GM12878 (cell line): Measurements from ENCODE around the gene DUSP22. TPM values are rescaled to one million over a fixed set of nuclear protein-coding genes. Genes with fewer than 3 reads are reported as not detected.

ENCODE experiments used
- ATAC-seq: fragments of 200-7000 bp; cut with Tn5 transposase; 3 replicates; pipeline ENCODE4 v1.9.1; 2020; ENCODE audit warnings: mild to moderate bottlenecking, moderate library complexity
- BruUV-seq: library from RNA; stranded (reverse); fragments of 400-500 nt; replicated peaks from 2 replicates; lab custom pipeline; 2021; lab: Mats Ljungman, UMichigan
- CTCF ChIA-PET: fragments of 300-600 bp; sonication (Branson Sonifier 250); formaldehyde crosslinking; extraction: SDS; loops from one replicate; lab custom pipeline; 2021; ENCODE audit warnings: inconsistent platforms; lab: Yijun Ruan, JAX
- POLR2A ChIA-PET: fragments of 350-600 bp; formaldehyde crosslinking; extraction: SDS; loops from one replicate; lab custom pipeline; 2021; ENCODE audit warnings: inconsistent platforms; lab: Charles Lee
- RAD21 ChIA-PET: fragments of 300-600 bp; sonication (Branson Sonifier 250); formaldehyde crosslinking; loops from one replicate; lab custom pipeline; 2023; ENCODE audit warnings: antibody characterized with exemption; ENCODE audit not compliant: unreplicated experiment; lab: Charles Lee
- SMC1A ChIA-PET: fragments of 300-600 bp; sonication (Branson Sonifier 250); formaldehyde crosslinking; loops from one replicate; lab custom pipeline; 2023; ENCODE audit not compliant: unreplicated experiment, uncharacterized antibody; lab: Charles Lee
- DNase-seq: peaks from one replicate; pipeline ENCODE4 v3.0.0-alpha.2; 2011; ENCODE audit warnings: low read depth, low spot score
- FAIRE-seq: peaks from 3 replicates; lab custom pipeline; 2011; peaks lifted over from hg19 to GRCh38; lab: Jason Lieb, UNC
- H2AFZ ChIP-seq: 2 replicates; pipeline ENCODE4 v1.6.0; 2011; ENCODE audit warnings: low read depth, low read length, control low read depth; ENCODE audit not compliant: control insufficient read depth
- H3K27ac ChIP-seq: 2 replicates; pipeline ENCODE4 v1.5.1; 2011; ENCODE audit warnings: control low read depth; ENCODE audit not compliant: control insufficient read depth, insufficient read depth
- H3K27me3 ChIP-seq, 2 experiments: replicated peaks in 1 of 2; 2 replicates each; pipeline versions ENCODE4 v1.6.0 to v1.6.1; 2011; ENCODE audit warnings: low read length in 1 of 2; ENCODE audit not compliant: control insufficient read depth in 2 of 2, insufficient read depth in 2 of 2
- H3K36me3 ChIP-seq, 2 experiments: 2 replicates each; pipeline ENCODE4 v1.5.1; 2011; ENCODE audit warnings: low read length in 1 of 2; ENCODE audit not compliant: control insufficient read depth in 2 of 2, insufficient read depth in 2 of 2
- H3K4me1 ChIP-seq: 2 replicates; pipeline ENCODE4 v1.6.1; 2011; ENCODE audit warnings: mild to moderate bottlenecking, low read length, moderate library complexity, mixed read lengths; ENCODE audit not compliant: control insufficient read depth, insufficient read depth
- H3K4me2 ChIP-seq: 2 replicates; pipeline ENCODE4 v1.6.0; 2011; ENCODE audit warnings: control low read depth; ENCODE audit not compliant: control insufficient read depth, insufficient read depth
- H3K4me3 ChIP-seq: fragments of 200-600 bp; sonication (generic); 2 replicates; pipeline ENCODE4 v1.5.1; 2016
- H3K79me2 ChIP-seq: 2 replicates; pipeline ENCODE4 v1.6.0; 2011; ENCODE audit warnings: low read length; ENCODE audit not compliant: control insufficient read depth, insufficient read depth
- H3K9ac ChIP-seq: 2 replicates; pipeline ENCODE4 v1.8.0; 2011; ENCODE audit warnings: low read length, control low read depth, mixed read lengths; ENCODE audit not compliant: control insufficient read depth, insufficient read depth
- H3K9me3 ChIP-seq: replicated peaks from 3 replicates; pipeline ENCODE4 v1.5.1; 2011; ENCODE audit warnings: mild to moderate bottlenecking, low read length; ENCODE audit not compliant: control insufficient read depth, insufficient read depth
- H4K20me1 ChIP-seq: 2 replicates; pipeline ENCODE4 v1.6.0; 2011; ENCODE audit not compliant: control insufficient read depth, insufficient read depth
- BCL11A ChIP-seq: IDR thresholded peaks from 2 replicates; pipeline ENCODE4 v1.6.1; 2011; ENCODE audit warnings: low read depth, low read length
- CHD4 ChIP-seq: fragments of 200-600 bp; sonication (generic); IDR thresholded peaks from 2 replicates; pipeline ENCODE4 v1.6.1; 2016; ENCODE audit warnings: mild to moderate bottlenecking
- EP300 ChIP-seq, 2 experiments: fragments of 150-350 bp in 1 of 2; IDR thresholded peaks; 2 replicates each; pipeline ENCODE4 v1.6.1; 2011 to 2012; ENCODE audit warnings: low read depth in 2 of 2, low read length in 2 of 2, borderline replicate concordance in 1 of 2, improper control_type of control experiment in 1 of 2, inconsistent platforms in 1 of 2; ENCODE audit not compliant: control insufficient read depth in 1 of 2
- FOXM1 ChIP-seq: IDR thresholded peaks from 2 replicates; pipeline ENCODE4 v1.6.1; 2012; ENCODE audit warnings: low read depth, mild to moderate bottlenecking, inconsistent platforms, low read length, moderate library complexity
- IRF4 ChIP-seq: IDR thresholded peaks from 2 replicates; pipeline ENCODE4 v1.6.1; 2011; ENCODE audit warnings: low read depth, low read length
- JUNB ChIP-seq: IDR thresholded peaks from 2 replicates; pipeline ENCODE4 v1.6.1; 2016; ENCODE audit warnings: antibody characterized with exemption, mild to moderate bottlenecking
- MEF2B ChIP-seq: fragments of 450-650 bp; IDR thresholded peaks from 2 replicates; pipeline ENCODE4 v1.6.1; 2018; ENCODE audit warnings: mild to moderate bottlenecking, moderate library complexity; ENCODE audit not compliant: partially characterized antibody, poor library complexity, severe bottlenecking
- MYC ChIP-seq: IDR thresholded peaks from 2 replicates; pipeline ENCODE4 v1.6.1; 2011; ENCODE audit warnings: mild to moderate bottlenecking, low read length, moderate library complexity, inconsistent platforms; ENCODE audit not compliant: insufficient read depth, insufficient replicate concordance, insufficient read length, severe bottlenecking
- RAD21 ChIP-seq: IDR thresholded peaks from 2 replicates; pipeline ENCODE4 v1.6.1; 2011; ENCODE audit warnings: mild to moderate bottlenecking, low read depth, low read length, moderate library complexity; ENCODE audit not compliant: insufficient read depth
- RAD51 ChIP-seq: fragments of 450-650 bp; IDR thresholded peaks from 2 replicates; pipeline ENCODE4 v1.6.1; 2016; ENCODE audit warnings: moderate library complexity, mild to moderate bottlenecking, inconsistent platforms
- SMARCA5 ChIP-seq: fragments of 450-650 bp; IDR thresholded peaks from 2 replicates; pipeline ENCODE4 v1.6.1; 2017; ENCODE audit warnings: mild to moderate bottlenecking
- ZBTB4 ChIP-seq: fragments of 450-650 bp; formaldehyde crosslinking; IDR thresholded peaks from 2 replicates; pipeline ENCODE4 v1.4.0; 2022; ENCODE audit warnings: mild to moderate bottlenecking, moderate library complexity
- WGBS: methylation state at CpG from one replicate; pipeline ENCODE4 v1.1.6; 2016; ENCODE audit warnings: low lambda C conversion rate; ENCODE audit not compliant: insufficient replicate concordance, insufficient coverage; ENCODE audit errors: missing lambda C conversion rate; 5-methylcytosine and 5-hydroxymethylcytosine counted together
- in situ Hi-C: fragments of 300-500 bp; cut with MboI; formaldehyde crosslinking; loops from 9 replicates; pipeline ENCODE4 v1.14.3; 2018; ENCODE audit warnings: mixed read lengths
- intact Hi-C: fragments of 100-400 bp; cut with micrococcal nuclease; formaldehyde crosslinking; loops from one replicate; pipeline ENCODE4 v1.14.2; 2022; ENCODE audit not compliant: unreplicated experiment
- polyA plus RNA-seq, 11 experiments: library from polyadenylated mRNA; depleted of rRNA in 4 of 11; unstranded in 6 of 11; stranded (reverse) in 5 of 11; fragments of >200 nt; fragmentation: Nextera tagmentation in 4 of 11; fragmentation: Illumina TruSeq in 1 of 11; extraction: Ambion mirVana in 4 of 11; extraction: Trizol in 1 of 11; gene quantifications; 1 replicate in 1 of 11; 2 replicates in 10 of 11; pipeline versions ENCODE4 v1.2.1 to v1.2.3, GENCODE V29; 2011 to 2016; ENCODE audit warnings: inconsistent platforms in 2 of 11, missing spikeins in 2 of 11, low read depth in 1 of 11
- total RNA-seq, 4 experiments: library from RNA; depleted of rRNA in 3 of 4; stranded (reverse); fragments of >200 nt in 3 of 4; fragmentation: Illumina TruSeq in 1 of 4; extraction: Trizol in 1 of 4; gene quantifications; 2 replicates each; pipeline versions ENCODE4 v1.2.1 to v1.2.3, GENCODE V29; 2013 to 2021
- TF ChIP-seq, protein P1 (sequence below): IDR thresholded peaks from 2 replicates; pipeline ENCODE4 v1.6.1; 2012; ENCODE audit warnings: low read depth, low read length, improper control_type of control experiment

DUSP22 gene
- total and polyA plus RNA-seq, 10 of the 15 experiments (the other 5 are each of a cell fraction or from before 2014, with no cell fraction given): 78.9 to 156 (median 107) TPM

- no peak overlapping the region for H2AFZ ChIP-seq
- peaks cover 82% of the 10 kb centered on the region for H3K79me2 ChIP-seq
- ATAC-seq (peak; percentile 0), DNase-seq (no peak), FAIRE-seq (no peak)
- peak overlapping the region; percentile 92 for H3K27ac ChIP-seq
- peak overlapping the region; percentile 84; the same call in 1 of the 2 replicates for H3K4me2 ChIP-seq
- intact Hi-C loops: loop anchor here (1.0 kb wide), 5 partner anchors 10 to 89 kb away; partner anchors contain the start of gene DUSP22
- H4K20me1 ChIP-seq: no peaks in the 10 kb centered on the region
- in situ Hi-C loops: no loop called here
- TF ChIP-seq CHD4: peak; percentile 23; the same call in 1 of the 2 replicates
- TF ChIP-seq JUNB: peak; percentile 1; the same call in 1 of the 2 replicates
- no peak for TF ChIP-seq EP300 (IDR thresholded peaks at IDR 0.05; ENCODE audit: borderline replicate concordance in 1 of 2, control insufficient read depth in 1 of 2, low read depth in 2 of 2, low read length in 2 of 2)
- peak; percentile 38 for TF ChIP-seq MEF2B
- H3K27me3 ChIP-seq: no peaks in the 10 kb centered on the region
- RAD21 ChIA-PET: interaction anchor here (1.0 to 13.0 kb wide), 19 partner anchors 9 to 128 kb away, joined by 3 to 256 read pairs (median 14); partner anchors contain the start of gene DUSP22
- H3K4me3 ChIP-seq: no peak overlapping the region
- no peaks in the 10 kb centered on the region for H3K9me3 ChIP-seq
- SMC1A ChIA-PET: interaction anchor here (0.7 to 14.6 kb wide), 15 partner anchors 9 to 201 kb away, joined by 3 to 707 read pairs (median 14); partner anchors contain the start of genes DUSP22 and IRF4
- BruUV-seq: no TSS peak
- POLR2A ChIA-PET: interaction anchor here (0.9 to 13.8 kb wide), 11 partner anchors 9 to 95 kb away, joined by 3 to 227 read pairs (median 17); partner anchors contain the start of gene DUSP22
- H3K4me1 ChIP-seq: peaks cover 97% of the 10 kb centered on the region
- peak overlapping the region; percentile 73 for H3K9ac ChIP-seq
- H3K36me3 ChIP-seq: peaks cover 15 to 16% of the 10 kb centered on the region in 2 experiments
- CTCF ChIA-PET: interaction anchor here (0.8 to 8.6 kb wide), 10 partner anchors 10 to 127 kb away, joined by 3 to 94 read pairs (median 8); no protein-coding TSS in a partner anchor
These were observed 24.4 kb downstream of the DUSP22 start for GRCh38 chr6:316753-317038.

DNA sequence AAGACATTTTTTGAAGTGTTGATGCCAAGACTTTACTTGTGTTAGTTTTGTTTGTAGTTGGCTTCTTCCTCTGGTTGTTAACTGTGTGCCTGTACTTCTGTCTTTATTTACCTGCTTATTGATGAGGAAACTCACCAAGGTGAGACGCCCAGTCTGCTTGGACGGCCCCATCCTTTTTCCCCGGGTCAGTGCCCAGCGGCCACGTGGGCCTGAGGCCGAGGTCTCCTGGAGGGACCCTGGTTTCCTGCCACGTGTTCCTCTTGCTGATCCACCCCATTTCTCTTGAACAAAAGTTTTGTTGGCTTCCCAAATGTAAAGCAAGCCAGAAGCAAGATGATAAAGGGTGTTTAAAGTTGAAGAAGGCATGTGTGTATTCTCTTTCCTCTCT, 24.8 kb downstream of the DUSP22 start:
- H3K9me3 ChIP-seq: no peaks in the 10 kb centered on the region
- H4K20me1 ChIP-seq: no peaks in the 10 kb centered on the region
- ATAC-seq (peak; percentile 6), DNase-seq (no peak), FAIRE-seq (no peak)
- peaks cover 97% of the 10 kb centered on the region for H3K4me1 ChIP-seq
- SMC1A ChIA-PET: interaction anchor here (0.7 to 14.6 kb wide), 15 partner anchors 9 to 201 kb away, joined by 3 to 707 read pairs (median 14); partner anchors contain the start of genes DUSP22 and IRF4
- intact Hi-C loops: loop anchor here (1.0 kb wide), 4 partner anchors 14 to 90 kb away; partner anchors contain the start of gene DUSP22
- WGBS: under 1% methylated on average over 7 of the region's 7 CpGs
- peaks cover 82% of the 10 kb centered on the region for H3K79me2 ChIP-seq
- in situ Hi-C loops: no loop called here
- RAD21 ChIA-PET: interaction anchor here (1.0 to 13.0 kb wide), 20 partner anchors 9 to 128 kb away, joined by 3 to 256 read pairs (median 14); partner anchors contain the start of gene DUSP22
- H3K27ac ChIP-seq: peak overlapping the region; percentile 92
- CTCF ChIA-PET: interaction anchor here (0.7 to 8.6 kb wide), 15 partner anchors 10 to 128 kb away, joined by 3 to 94 read pairs (median 6); no protein-coding TSS in a partner anchor
- no peak overlapping the region for H3K4me3 ChIP-seq
- H3K4me2 ChIP-seq: peak overlapping the region; percentile 84
- H3K27me3 ChIP-seq: no peaks in the 10 kb centered on the region
- POLR2A ChIA-PET: interaction anchor here (0.8 to 13.8 kb wide), 15 partner anchors 9 to 96 kb away, joined by 3 to 227 read pairs (median 6); partner anchors contain the start of gene DUSP22
- H3K9ac ChIP-seq: peak overlapping the region; percentile 73
- TSS peak; percentile 68 for BruUV-seq
- no peak overlapping the region for H2AFZ ChIP-seq
- H3K36me3 ChIP-seq: peaks cover 12 to 13% of the 10 kb centered on the region in 2 experiments
- TF ChIP-seq ZBTB4 (CRISPR knock-in tag) (0 out of 2 replicates have a peak, but pooled peaks have one; percentile 81), SMARCA5 (peak; percentile 11; the same call in 1 of the 2 replicates), IRF4 (0 out of 2 replicates have a peak, but pooled peaks have one; percentile 8), RAD21 (no peak), BCL11A (no peak), MYC (peak; percentile 84), FOXM1 (no peak), RAD51 (peak; percentile 86)
- TF ChIP-seq, protein P1, sequence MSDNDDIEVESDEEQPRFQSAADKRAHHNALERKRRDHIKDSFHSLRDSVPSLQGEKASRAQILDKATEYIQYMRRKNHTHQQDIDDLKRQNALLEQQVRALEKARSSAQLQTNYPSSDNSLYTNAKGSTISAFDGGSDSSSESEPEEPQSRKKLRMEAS: peak; percentile 87; the same call in 1 of the 2 replicates
